ENCODE measurements around the gene KRTAP12-2.

The KRTAP12-2 gene

DNA sequence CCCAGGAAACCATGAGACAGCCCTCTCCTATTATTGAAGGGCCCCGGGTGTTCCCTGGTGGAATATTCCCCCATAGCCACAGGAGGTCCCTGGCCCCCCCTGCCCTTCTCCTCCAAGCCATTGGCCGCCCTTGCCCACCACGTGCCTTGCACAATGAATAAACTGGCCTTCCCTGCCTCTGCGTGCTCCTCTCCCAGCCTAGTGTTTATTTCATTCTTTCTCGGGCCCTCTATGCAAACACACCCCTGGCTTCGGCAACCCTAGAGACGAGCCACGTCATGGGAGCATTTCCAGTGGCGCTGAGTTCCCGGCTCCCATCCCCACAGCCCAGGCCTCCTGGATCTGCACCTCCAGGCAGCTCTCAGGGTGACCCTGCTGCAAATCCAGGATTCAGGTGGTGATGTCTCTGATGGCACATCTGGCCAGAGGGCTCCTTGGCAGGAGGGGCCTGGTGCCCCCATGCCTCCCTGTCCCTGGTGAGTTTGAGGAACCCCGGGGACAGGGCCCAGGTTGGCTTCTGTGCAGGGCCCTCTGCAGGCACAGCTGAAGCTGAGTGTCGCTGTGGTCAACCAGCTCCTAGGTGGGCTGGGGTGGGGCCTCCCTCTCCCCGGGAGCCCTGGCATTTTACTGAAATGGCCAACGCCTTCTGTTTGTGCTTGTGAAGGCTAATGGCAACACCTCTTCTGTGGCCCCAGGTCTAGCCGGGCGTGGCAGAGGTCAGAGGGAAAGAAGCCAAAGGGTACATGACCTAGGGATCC is 36.4 kb upstream of the KRTAP12-2 start:
- Histone ChIP-seq H3K36me3 (replicated peaks) (no peaks in the 10 kb centered on the region), H3K27ac (no peak overlapping the region), H3K27me3 (replicated peaks) (peaks cover 80% of the 10 kb centered on the region), H3K4me3 (ENCODE audit: low read depth, low read length) (no peak overlapping the region)
- TF ChIP-seq, protein P1, sequence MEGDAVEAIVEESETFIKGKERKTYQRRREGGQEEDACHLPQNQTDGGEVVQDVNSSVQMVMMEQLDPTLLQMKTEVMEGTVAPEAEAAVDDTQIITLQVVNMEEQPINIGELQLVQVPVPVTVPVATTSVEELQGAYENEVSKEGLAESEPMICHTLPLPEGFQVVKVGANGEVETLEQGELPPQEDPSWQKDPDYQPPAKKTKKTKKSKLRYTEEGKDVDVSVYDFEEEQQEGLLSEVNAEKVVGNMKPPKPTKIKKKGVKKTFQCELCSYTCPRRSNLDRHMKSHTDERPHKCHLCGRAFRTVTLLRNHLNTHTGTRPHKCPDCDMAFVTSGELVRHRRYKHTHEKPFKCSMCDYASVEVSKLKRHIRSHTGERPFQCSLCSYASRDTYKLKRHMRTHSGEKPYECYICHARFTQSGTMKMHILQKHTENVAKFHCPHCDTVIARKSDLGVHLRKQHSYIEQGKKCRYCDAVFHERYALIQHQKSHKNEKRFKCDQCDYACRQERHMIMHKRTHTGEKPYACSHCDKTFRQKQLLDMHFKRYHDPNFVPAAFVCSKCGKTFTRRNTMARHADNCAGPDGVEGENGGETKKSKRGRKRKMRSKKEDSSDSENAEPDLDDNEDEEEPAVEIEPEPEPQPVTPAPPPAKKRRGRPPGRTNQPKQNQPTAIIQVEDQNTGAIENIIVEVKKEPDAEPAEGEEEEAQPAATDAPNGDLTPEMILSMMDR (IDR thresholded peaks at IDR 0.05; ENCODE audit: low read depth, low read length, missing control alignments) = no peak
- in situ Hi-C loops (cut with HindIII; ENCODE audit: low pct_ligation_motif_present, low sequenced_read_pairs) = no loop called here
- DNase-seq = no peak

- Histone ChIP-seq H3K27ac (no peak overlapping the region), H3K4me3 (ENCODE audit: low read depth, low read length) (no peak overlapping the region), H3K27me3 (replicated peaks) (peaks cover 80% of the 10 kb centered on the region), H3K36me3 (replicated peaks) (no peaks in the 10 kb centered on the region)
- TF ChIP-seq, protein P1 (IDR thresholded peaks at IDR 0.05; ENCODE audit: low read depth, low read length, missing control alignments) = no peak
- in situ Hi-C loops (cut with HindIII; ENCODE audit: low pct_ligation_motif_present, low sequenced_read_pairs) = no loop called here
- no peak for DNase-seq
These were observed 35.6 kb upstream of the KRTAP12-2 start for GRCh38 chr21:44702111-44702972.

GRCh38 chr21:44701541-44701940 is 34.8 kb upstream of the KRTAP12-2 start:
- TF ChIP-seq, protein P1 (IDR thresholded peaks at IDR 0.05; ENCODE audit: low read depth, low read length, missing control alignments) = no peak
- no peak for DNase-seq
- no peak overlapping the region for H3K27ac ChIP-seq
- no peaks in the 10 kb centered on the region for H3K36me3 ChIP-seq (replicated peaks)
- peaks cover 78% of the 10 kb centered on the region for H3K27me3 ChIP-seq (replicated peaks)
- H3K4me3 ChIP-seq (ENCODE audit: low read depth, low read length) = no peak overlapping the region
- in situ Hi-C loops (cut with HindIII; ENCODE audit: low pct_ligation_motif_present, low sequenced_read_pairs) = no loop called here

GRCh38 chr21:44701023-44701400 is 34.3 kb upstream of the KRTAP12-2 start:
- in situ Hi-C loops (cut with HindIII; ENCODE audit: low pct_ligation_motif_present, low sequenced_read_pairs) = no loop called here

GRCh38 chr21:44700101-44701022 is 33.6 kb upstream of the KRTAP12-2 start:
- peaks cover 73% of the 10 kb centered on the region for H3K27me3 ChIP-seq (replicated peaks)
- TF ChIP-seq, protein P1 (IDR thresholded peaks at IDR 0.05; ENCODE audit: low read depth, low read length, missing control alignments) = no peak
- H3K27ac ChIP-seq = no peak overlapping the region
- no peak overlapping the region for H3K4me3 ChIP-seq (ENCODE audit: low read depth, low read length)
- no peak for DNase-seq
- in situ Hi-C loops (cut with HindIII; ENCODE audit: low pct_ligation_motif_present, low sequenced_read_pairs) = no loop called here
- no peaks in the 10 kb centered on the region for H3K36me3 ChIP-seq (replicated peaks)

More at GRCh38 chr21:44701023-44701400, 34.3 kb upstream of the KRTAP12-2 start:
- H3K27ac ChIP-seq = no peak overlapping the region
- DNase-seq = no peak
- TF ChIP-seq, protein P1 (IDR thresholded peaks at IDR 0.05; ENCODE audit: low read depth, low read length, missing control alignments) = no peak
- no peak overlapping the region for H3K4me3 ChIP-seq (ENCODE audit: low read depth, low read length)
- H3K36me3 ChIP-seq (replicated peaks) = no peaks in the 10 kb centered on the region
- H3K27me3 ChIP-seq (replicated peaks) = peaks cover 76% of the 10 kb centered on the region

All from brain microvascular endothelial cell (primary cell).